ENCODE measurements around the gene SHROOM1. TPM values are rescaled to one million over a fixed set of nuclear protein-coding genes. Genes with fewer than 3 reads are reported as not detected.
A peak's percentile ranks its signal among the peaks of the same experiment; 100 is the strongest.

Gene SHROOM1
- total RNA-seq, 1 donor from 2014 or later, result 5.1 TPM

- peaks cover 2% of the 10 kb centered on the region for H3K27me3 Mint-ChIP-seq (ENCODE audit: unreplicated experiment)
- H3K4me3 Mint-ChIP-seq (ENCODE audit: unreplicated experiment), result no peak overlapping the region
- H3K27ac Mint-ChIP-seq (ENCODE audit: unreplicated experiment), result no peak overlapping the region
- H3K4me1 Mint-ChIP-seq (ENCODE audit: low read depth, unreplicated experiment), result no peaks in the 10 kb centered on the region
- no peaks in the 10 kb centered on the region for H3K9me3 Mint-ChIP-seq (ENCODE audit: unreplicated experiment)
- no peak for TF ChIP-seq CTCF (IDR thresholded peaks at IDR 0.05; ENCODE audit: partially characterized antibody, unreplicated experiment)
- DNase-seq, result no peak
- no peaks in the 10 kb centered on the region for H3K36me3 Mint-ChIP-seq (ENCODE audit: unreplicated experiment)
These were observed 6.4 kb upstream of the SHROOM1 start for GRCh38 chr5:132836852-132837251.

- Mint-ChIP-seq H3K4me1 (ENCODE audit: low read depth, unreplicated experiment) (no peaks in the 10 kb centered on the region), H3K4me3 (ENCODE audit: unreplicated experiment) (no peak overlapping the region), H3K27ac (ENCODE audit: unreplicated experiment) (no peak overlapping the region), H3K36me3 (ENCODE audit: unreplicated experiment) (no peaks in the 10 kb centered on the region), H3K9me3 (ENCODE audit: unreplicated experiment) (peaks cover 5% of the 10 kb centered on the region), H3K27me3 (ENCODE audit: unreplicated experiment) (peaks cover 14% of the 10 kb centered on the region)
- TF ChIP-seq CTCF (IDR thresholded peaks at IDR 0.05; ENCODE audit: partially characterized antibody, unreplicated experiment), result no peak
- DNase-seq, result no peak
These were observed 3.6 kb upstream of the SHROOM1 start for GRCh38 chr5:132834057-132834456.

- Mint-ChIP-seq H3K4me3 (ENCODE audit: unreplicated experiment) (peak overlapping the region; percentile 52), H3K36me3 (ENCODE audit: unreplicated experiment) (no peaks in the 10 kb centered on the region), H3K27ac (ENCODE audit: unreplicated experiment) (no peak overlapping the region), H3K4me1 (ENCODE audit: low read depth, unreplicated experiment) (no peaks in the 10 kb centered on the region), H3K9me3 (ENCODE audit: unreplicated experiment) (peaks cover 6% of the 10 kb centered on the region), H3K27me3 (ENCODE audit: unreplicated experiment) (peaks cover 16% of the 10 kb centered on the region)
- DNase-seq, result no peak
- no peak for TF ChIP-seq CTCF (IDR thresholded peaks at IDR 0.05; ENCODE audit: partially characterized antibody, unreplicated experiment)
These were observed 2.2 kb upstream of the SHROOM1 start for GRCh38 chr5:132832612-132833011.

GRCh38 chr5:132831095-132831860 is 831 bp upstream of the SHROOM1 start:
- Mint-ChIP-seq H3K27me3 (ENCODE audit: unreplicated experiment) (peaks cover 28% of the 10 kb centered on the region), H3K4me3 (ENCODE audit: unreplicated experiment) (peak overlapping the region; percentile 81), H3K4me1 (ENCODE audit: low read depth, unreplicated experiment) (no peaks in the 10 kb centered on the region), H3K27ac (ENCODE audit: unreplicated experiment) (no peak overlapping the region), H3K36me3 (ENCODE audit: unreplicated experiment) (no peaks in the 10 kb centered on the region), H3K9me3 (ENCODE audit: unreplicated experiment) (peaks cover 6% of the 10 kb centered on the region)
- TF ChIP-seq CTCF (IDR thresholded peaks at IDR 0.05; ENCODE audit: partially characterized antibody, unreplicated experiment), result no peak
- no peak for DNase-seq

GRCh38 chr5:132829742-132830435 is 558 bp downstream of the SHROOM1 start:
- peak; percentile 82 for DNase-seq
- H3K27ac Mint-ChIP-seq (ENCODE audit: unreplicated experiment), result no peak overlapping the region
- peaks cover 28% of the 10 kb centered on the region for H3K27me3 Mint-ChIP-seq (ENCODE audit: unreplicated experiment)
- H3K4me3 Mint-ChIP-seq (ENCODE audit: unreplicated experiment), result peak overlapping the region; percentile 77
- H3K9me3 Mint-ChIP-seq (ENCODE audit: unreplicated experiment), result peaks cover 8% of the 10 kb centered on the region
- peak; percentile 75 for TF ChIP-seq CTCF (IDR thresholded peaks at IDR 0.05; ENCODE audit: partially characterized antibody, unreplicated experiment)
- no peaks in the 10 kb centered on the region for H3K4me1 Mint-ChIP-seq (ENCODE audit: low read depth, unreplicated experiment)
- no peaks in the 10 kb centered on the region for H3K36me3 Mint-ChIP-seq (ENCODE audit: unreplicated experiment)
